ENCODE data around the gene KLHL36. TPM values are rescaled to one million over a fixed set of nuclear protein-coding genes. Genes with fewer than 3 reads are reported as not detected.

The KLHL36 gene
- total RNA-seq, 1 donor from 2014 or later, result 51.6 TPM

DNA sequence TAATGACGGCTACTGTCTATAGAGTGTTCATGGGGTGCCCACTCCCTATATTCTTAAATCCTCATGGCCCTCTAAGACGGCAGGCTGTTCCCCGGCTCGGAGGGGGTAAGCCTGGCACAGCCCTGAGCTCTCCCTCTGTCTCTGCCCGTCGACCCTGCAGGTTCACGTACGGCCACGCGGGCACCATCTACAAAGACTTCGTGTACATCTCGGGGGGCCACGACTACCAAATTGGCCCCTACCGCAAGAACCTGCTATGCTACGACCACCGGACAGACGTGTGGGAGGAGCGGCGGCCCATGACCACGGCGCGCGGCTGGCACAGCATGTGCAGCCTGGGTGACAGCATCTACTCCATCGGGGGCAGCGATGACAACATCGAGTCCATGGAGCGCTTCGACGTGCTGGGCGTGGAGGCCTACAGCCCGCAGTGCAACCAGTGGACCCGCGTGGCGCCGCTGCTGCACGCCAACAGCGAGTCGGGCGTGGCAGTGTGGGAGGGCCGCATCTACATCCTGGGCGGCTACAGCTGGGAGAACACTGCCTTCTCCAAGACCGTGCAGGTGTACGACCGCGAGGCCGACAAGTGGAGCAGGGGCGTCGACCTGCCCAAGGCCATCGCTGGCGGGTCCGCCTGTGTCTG is 13.2 kb downstream of the KLHL36 start:
- H3K4me3 Mint-ChIP-seq, result no peak overlapping the region
- H3K27ac Mint-ChIP-seq, result no peak overlapping the region
- DNase-seq (ENCODE audit: low spot score in 2 of 2, unreplicated experiment in 2 of 2), result no peak
- TF ChIP-seq, protein P1, sequence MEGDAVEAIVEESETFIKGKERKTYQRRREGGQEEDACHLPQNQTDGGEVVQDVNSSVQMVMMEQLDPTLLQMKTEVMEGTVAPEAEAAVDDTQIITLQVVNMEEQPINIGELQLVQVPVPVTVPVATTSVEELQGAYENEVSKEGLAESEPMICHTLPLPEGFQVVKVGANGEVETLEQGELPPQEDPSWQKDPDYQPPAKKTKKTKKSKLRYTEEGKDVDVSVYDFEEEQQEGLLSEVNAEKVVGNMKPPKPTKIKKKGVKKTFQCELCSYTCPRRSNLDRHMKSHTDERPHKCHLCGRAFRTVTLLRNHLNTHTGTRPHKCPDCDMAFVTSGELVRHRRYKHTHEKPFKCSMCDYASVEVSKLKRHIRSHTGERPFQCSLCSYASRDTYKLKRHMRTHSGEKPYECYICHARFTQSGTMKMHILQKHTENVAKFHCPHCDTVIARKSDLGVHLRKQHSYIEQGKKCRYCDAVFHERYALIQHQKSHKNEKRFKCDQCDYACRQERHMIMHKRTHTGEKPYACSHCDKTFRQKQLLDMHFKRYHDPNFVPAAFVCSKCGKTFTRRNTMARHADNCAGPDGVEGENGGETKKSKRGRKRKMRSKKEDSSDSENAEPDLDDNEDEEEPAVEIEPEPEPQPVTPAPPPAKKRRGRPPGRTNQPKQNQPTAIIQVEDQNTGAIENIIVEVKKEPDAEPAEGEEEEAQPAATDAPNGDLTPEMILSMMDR (IDR thresholded peaks at IDR 0.05; ENCODE audit: unreplicated experiment), result no peak
- H3K9me3 Mint-ChIP-seq, result no peaks in the 10 kb centered on the region
- H3K27me3 Mint-ChIP-seq (ENCODE audit: low read depth), result no peaks in the 10 kb centered on the region
- peaks cover 39% of the 10 kb centered on the region for H3K36me3 Mint-ChIP-seq
- H3K4me1 Mint-ChIP-seq, result no peaks in the 10 kb centered on the region

GRCh38 chr16:84662471-84662870 is 14.2 kb downstream of the KLHL36 start:
- Mint-ChIP-seq H3K27ac (no peak overlapping the region), H3K4me1 (no peaks in the 10 kb centered on the region), H3K27me3 (ENCODE audit: low read depth) (no peaks in the 10 kb centered on the region), H3K36me3 (peaks cover 36% of the 10 kb centered on the region), H3K4me3 (no peak overlapping the region), H3K9me3 (no peaks in the 10 kb centered on the region)
- TF ChIP-seq, protein P1 (IDR thresholded peaks at IDR 0.05; ENCODE audit: unreplicated experiment), result no peak
- no peak for DNase-seq (ENCODE audit: low spot score in 2 of 2, unreplicated experiment in 2 of 2)

DNA sequence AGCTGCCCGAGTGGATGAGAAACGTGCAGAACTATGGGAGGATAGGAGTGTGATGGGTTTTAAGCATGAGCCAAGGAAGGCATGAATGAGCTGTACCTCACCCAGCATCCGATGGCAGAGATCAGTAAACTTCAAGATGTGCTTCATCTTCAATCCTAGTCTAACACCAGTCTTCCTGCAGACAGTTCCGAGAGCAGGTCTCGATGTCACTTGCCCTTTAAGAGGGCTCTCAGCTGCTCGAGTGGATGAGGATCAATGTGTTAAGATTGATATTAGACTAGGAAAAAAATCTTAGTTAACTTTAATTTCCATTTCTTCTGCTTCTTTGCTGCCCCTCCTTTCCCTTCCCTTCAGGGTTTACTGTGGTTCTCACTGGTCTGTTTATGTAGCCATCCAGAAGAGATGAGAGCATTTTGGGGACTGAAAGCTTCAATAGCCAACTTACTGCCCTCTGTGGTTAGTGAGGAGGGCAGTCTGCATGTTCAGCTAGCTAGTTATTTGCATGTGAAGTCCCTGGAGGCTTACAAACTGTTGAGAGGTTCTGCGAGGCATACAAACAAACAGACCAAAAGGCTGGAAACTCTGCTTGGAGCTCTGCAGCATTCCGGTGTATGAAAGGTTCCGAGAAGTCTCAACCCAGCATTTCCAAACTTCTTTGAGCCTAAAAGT is 15.3 kb downstream of the KLHL36 start:
- Mint-ChIP-seq H3K36me3 (peaks cover 27% of the 10 kb centered on the region), H3K4me1 (no peaks in the 10 kb centered on the region), H3K9me3 (no peaks in the 10 kb centered on the region), H3K27me3 (ENCODE audit: low read depth) (no peaks in the 10 kb centered on the region), H3K27ac (no peak overlapping the region), H3K4me3 (no peak overlapping the region)
- TF ChIP-seq, protein P1 (IDR thresholded peaks at IDR 0.05; ENCODE audit: unreplicated experiment), result no peak
- DNase-seq (ENCODE audit: low spot score in 2 of 2, unreplicated experiment in 2 of 2), result no peak

- Mint-ChIP-seq H3K27ac (no peak overlapping the region), H3K4me3 (no peak overlapping the region), H3K36me3 (peaks cover 20% of the 10 kb centered on the region), H3K27me3 (ENCODE audit: low read depth) (no peaks in the 10 kb centered on the region), H3K4me1 (no peaks in the 10 kb centered on the region), H3K9me3 (no peaks in the 10 kb centered on the region)
- DNase-seq (ENCODE audit: low spot score in 2 of 2, unreplicated experiment in 2 of 2), result no peak
- TF ChIP-seq, protein P1 (IDR thresholded peaks at IDR 0.05; ENCODE audit: unreplicated experiment), result no peak
Measured at GRCh38 chr16:84665359-84665758, 17.0 kb downstream of the KLHL36 start.

DNA sequence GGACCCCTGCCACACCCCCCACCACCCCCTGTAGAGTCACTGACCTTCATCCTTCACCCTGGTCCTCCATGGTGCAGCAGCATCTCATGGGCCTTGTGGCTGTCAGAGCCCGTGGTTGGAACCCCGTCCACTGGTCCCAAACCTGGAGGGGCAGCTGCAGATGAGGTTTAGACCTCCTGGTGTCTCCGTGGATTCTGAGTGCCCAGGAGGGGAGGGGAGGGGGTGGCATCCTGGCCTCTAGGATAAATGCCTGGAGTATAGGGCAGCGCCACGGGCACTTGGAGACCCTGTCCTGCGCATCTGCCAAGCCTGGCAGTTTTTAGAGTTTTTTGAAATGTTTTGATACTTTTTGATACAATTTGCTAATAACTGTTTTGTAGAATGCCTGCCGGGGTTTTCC is 17.5 kb downstream of the KLHL36 start:
- Mint-ChIP-seq H3K9me3 (no peaks in the 10 kb centered on the region), H3K27me3 (ENCODE audit: low read depth) (no peaks in the 10 kb centered on the region), H3K4me3 (no peak overlapping the region), H3K4me1 (no peaks in the 10 kb centered on the region), H3K27ac (no peak overlapping the region), H3K36me3 (peaks cover 20% of the 10 kb centered on the region)
- TF ChIP-seq, protein P1 (IDR thresholded peaks at IDR 0.05; ENCODE audit: unreplicated experiment), result no peak
- DNase-seq (ENCODE audit: low spot score in 2 of 2, unreplicated experiment in 2 of 2), result no peak
